ENCODE results near the gene EGR4.

GRCh38 chr2:73259704-73260337, 33.5 kb downstream of the EGR4 start:
- TF ChIP-seq CTCF (IDR thresholded peaks at IDR 0.05) (no peak), POLR2A (IDR thresholded peaks at IDR 0.05) (no peak), POLR2AphosphoS5 (IDR thresholded peaks at IDR 0.05) (no peak)
